Activated gamma-delta T cell treated with Interleukin-2 at 50 U/mL for 16 hours (primary cell): Measurements from ENCODE around the gene CORO2B.
"Not testable (repeated sequence)": the region's sequence is repeated elsewhere in the genome, so short reads cannot be mapped to it uniquely, and the experiment has no call there.

Source experiments
- DNase-seq: peaks from one replicate; pipeline ENCODE4 v3.0.0-alpha.2; 2020

CORO2B gene

GRCh38 chr15:68743256-68743655 is 164.5 kb downstream of the CORO2B start:
- DNase-seq: no peak

GRCh38 chr15:68749365-68749764 is 170.6 kb downstream of the CORO2B start:
- no peak for DNase-seq

GRCh38 chr15:68749793-68750192 is 171.0 kb downstream of the CORO2B start:
- DNase-seq: no peak

- no peak for DNase-seq
Observed at GRCh38 chr15:68751622-68752021, 172.8 kb downstream of the CORO2B start.

- DNase-seq: no peak
Observed at GRCh38 chr15:68755731-68756130, 176.9 kb downstream of the CORO2B start.

- DNase-seq: not testable (repeated sequence)
Observed at GRCh38 chr15:68759982-68760579, 181.3 kb downstream of the CORO2B start.

GRCh38 chr15:68763063-68763462 is 184.3 kb downstream of the CORO2B start:
- no peak for DNase-seq

- no peak for DNase-seq
Observed at GRCh38 chr15:68764090-68764489, 185.3 kb downstream of the CORO2B start.

GRCh38 chr15:68765602-68766368 is 187.0 kb downstream of the CORO2B start:
- DNase-seq: no peak

- DNase-seq: no peak
Observed at GRCh38 chr15:68767833-68768232, 189.0 kb downstream of the CORO2B start.

GRCh38 chr15:68768321-68768720 is 189.5 kb downstream of the CORO2B start:
- no peak for DNase-seq

- no peak for DNase-seq
Observed at GRCh38 chr15:68769702-68770101, 190.9 kb downstream of the CORO2B start.

GRCh38 chr15:68770216-68770615 is 191.4 kb downstream of the CORO2B start:
- DNase-seq: no peak

GRCh38 chr15:68773036-68773435 is 194.2 kb downstream of the CORO2B start:
- no peak for DNase-seq

- DNase-seq: no peak
Observed at GRCh38 chr15:68774120-68774519, 195.3 kb downstream of the CORO2B start.

GRCh38 chr15:68774521-68775235 is 195.9 kb downstream of the CORO2B start:
- no peak for DNase-seq

GRCh38 chr15:68775236-68775577 is 196.4 kb downstream of the CORO2B start:
- no peak for DNase-seq

- no peak for DNase-seq
Observed at GRCh38 chr15:68775671-68776476, 197.1 kb downstream of the CORO2B start.

- no peak for DNase-seq
Observed at GRCh38 chr15:68776477-68777270, 197.9 kb downstream of the CORO2B start.
